Nephron (organoid): ENCODE results near the gene PXDC1.

Experiments used
- H3K27ac Mint-ChIP-seq, 3 experiments: 2 replicates each; pipeline ENCODE4 v1.8.0; 2020; ENCODE audit warnings: mixed read lengths in 3 of 3, mild to moderate bottlenecking in 2 of 3, moderate library complexity in 1 of 3
- H3K27me3 Mint-ChIP-seq: 2 replicates; pipeline ENCODE4 v1.8.0; 2021; ENCODE audit warnings: low read depth, mild to moderate bottlenecking, moderate library complexity, mixed read lengths
- H3K36me3 Mint-ChIP-seq: 2 replicates; pipeline ENCODE4 v1.8.0; 2020; ENCODE audit warnings: low read depth, mixed read lengths
- H3K4me1 Mint-ChIP-seq: 2 replicates; pipeline ENCODE4 v1.8.0; 2020; ENCODE audit warnings: mixed read lengths
- H3K4me3 Mint-ChIP-seq, 3 experiments: 2 replicates each; pipeline ENCODE4 v1.8.0; 2020; ENCODE audit warnings: mild to moderate bottlenecking in 3 of 3, mixed read lengths in 3 of 3, moderate library complexity in 2 of 3
- H3K9me3 Mint-ChIP-seq: 2 replicates; pipeline ENCODE4 v1.8.0; 2020; ENCODE audit warnings: mixed read lengths
- CTCF ChIP-seq, 3 experiments: fragments of 200-600 bp; sonication (generic); IDR thresholded peaks; one replicate each; pipeline ENCODE4 v1.5.0; 2021; ENCODE audit warnings: antibody characterized with exemption in 3 of 3; ENCODE audit not compliant: unreplicated experiment in 3 of 3

PXDC1 gene

GRCh38 chr6:3740551-3741476, 10.7 kb downstream of the PXDC1 start:
- Mint-ChIP-seq H3K27ac (no peak overlapping the region), H3K36me3 (peaks cover 18% of the 10 kb centered on the region), H3K9me3 (peaks cover 3% of the 10 kb centered on the region), H3K27me3 (peaks cover 12% of the 10 kb centered on the region), H3K4me1 (peaks cover 29% of the 10 kb centered on the region), H3K4me3 (no peak overlapping the region)
- TF ChIP-seq CTCF (IDR thresholded peaks at IDR 0.05; ENCODE audit: unreplicated experiment in 3 of 3), result no peak

GRCh38 chr6:3739311-3739897, 12.1 kb downstream of the PXDC1 start:
- Mint-ChIP-seq H3K9me3 (peaks cover 3% of the 10 kb centered on the region), H3K4me1 (peaks cover 28% of the 10 kb centered on the region), H3K36me3 (peaks cover 32% of the 10 kb centered on the region), H3K27me3 (peaks cover 12% of the 10 kb centered on the region), H3K27ac (no peak overlapping the region), H3K4me3 (no peak overlapping the region)
- TF ChIP-seq CTCF (IDR thresholded peaks at IDR 0.05; ENCODE audit: unreplicated experiment in 3 of 3), result no peak

GRCh38 chr6:3738381-3739131, 13.0 kb downstream of the PXDC1 start:
- Mint-ChIP-seq H3K9me3 (peaks cover 3% of the 10 kb centered on the region), H3K27me3 (peaks cover 12% of the 10 kb centered on the region)

GRCh38 chr6:3737831-3738210, 13.7 kb downstream of the PXDC1 start:
- H3K27ac Mint-ChIP-seq, result no peak overlapping the region
- H3K4me1 Mint-ChIP-seq, result peaks cover 14% of the 10 kb centered on the region
- no peak overlapping the region for H3K4me3 Mint-ChIP-seq
- no peak for TF ChIP-seq CTCF (IDR thresholded peaks at IDR 0.05; ENCODE audit: unreplicated experiment in 3 of 3)
- H3K9me3 Mint-ChIP-seq, result peaks cover 3% of the 10 kb centered on the region
- H3K36me3 Mint-ChIP-seq, result peaks cover 35% of the 10 kb centered on the region
- peaks cover 12% of the 10 kb centered on the region for H3K27me3 Mint-ChIP-seq

More at GRCh38 chr6:3738381-3739131, 13.0 kb downstream of the PXDC1 start:
- Mint-ChIP-seq H3K27ac (no peak overlapping the region), H3K36me3 (peaks cover 35% of the 10 kb centered on the region), H3K4me1 (peaks cover 22% of the 10 kb centered on the region), H3K4me3 (no peak overlapping the region)
- TF ChIP-seq CTCF (IDR thresholded peaks at IDR 0.05; ENCODE audit: unreplicated experiment in 3 of 3), result no peak

- peaks cover 3% of the 10 kb centered on the region for H3K9me3 Mint-ChIP-seq
- peaks cover 35% of the 10 kb centered on the region for H3K36me3 Mint-ChIP-seq
- no peak overlapping the region for H3K27ac Mint-ChIP-seq
Observed at GRCh38 chr6:3737149-3737830, 14.2 kb downstream of the PXDC1 start.

More at GRCh38 chr6:3737149-3737830, 14.2 kb downstream of the PXDC1 start:
- Mint-ChIP-seq H3K27me3 (peaks cover 11% of the 10 kb centered on the region), H3K4me1 (peaks cover 13% of the 10 kb centered on the region), H3K4me3 (no peak overlapping the region)
- TF ChIP-seq CTCF (IDR thresholded peaks at IDR 0.05; ENCODE audit: unreplicated experiment in 3 of 3), result no peak
